ENCODE measurements around the gene STAT5B. TPM values are rescaled to one million over a fixed set of nuclear protein-coding genes. Genes with fewer than 3 reads are reported as not detected.
A peak's percentile ranks its signal among the peaks of the same experiment; 100 is the strongest.

STAT5B gene
- total RNA-seq, 2 donors from 2014 or later = 31.4 to 49.1 TPM

DNA sequence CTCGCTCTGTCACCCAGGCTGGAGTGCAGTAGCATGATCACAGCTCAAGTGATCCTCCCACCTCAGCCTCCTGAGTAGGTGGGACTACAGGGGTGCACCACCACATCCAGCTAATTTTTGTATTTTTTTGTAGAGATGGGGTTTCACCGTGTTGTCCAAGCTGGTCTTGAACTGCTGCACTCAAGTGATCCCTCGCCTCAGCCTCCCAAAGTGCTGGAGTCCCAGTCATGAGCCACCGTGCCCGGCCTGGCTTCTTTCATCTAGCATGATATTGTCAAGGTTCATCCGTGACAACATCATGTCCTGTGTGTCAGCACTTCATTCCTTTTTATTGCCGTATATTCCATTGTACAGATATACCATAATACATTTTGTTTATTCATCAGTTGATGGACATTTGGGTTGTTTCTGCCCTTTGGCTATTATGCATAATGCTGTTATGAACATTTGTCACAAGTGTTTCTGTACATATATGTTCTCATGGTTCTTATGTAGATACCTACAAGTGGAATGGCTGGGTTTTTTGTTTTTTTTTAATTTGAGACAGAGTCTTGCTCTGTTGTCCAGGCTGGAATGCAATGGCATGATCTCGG lies 78.5 kb downstream of the STAT5B start:
- no peaks in the 10 kb centered on the region for H3K9me3 ChIP-seq

DNA sequence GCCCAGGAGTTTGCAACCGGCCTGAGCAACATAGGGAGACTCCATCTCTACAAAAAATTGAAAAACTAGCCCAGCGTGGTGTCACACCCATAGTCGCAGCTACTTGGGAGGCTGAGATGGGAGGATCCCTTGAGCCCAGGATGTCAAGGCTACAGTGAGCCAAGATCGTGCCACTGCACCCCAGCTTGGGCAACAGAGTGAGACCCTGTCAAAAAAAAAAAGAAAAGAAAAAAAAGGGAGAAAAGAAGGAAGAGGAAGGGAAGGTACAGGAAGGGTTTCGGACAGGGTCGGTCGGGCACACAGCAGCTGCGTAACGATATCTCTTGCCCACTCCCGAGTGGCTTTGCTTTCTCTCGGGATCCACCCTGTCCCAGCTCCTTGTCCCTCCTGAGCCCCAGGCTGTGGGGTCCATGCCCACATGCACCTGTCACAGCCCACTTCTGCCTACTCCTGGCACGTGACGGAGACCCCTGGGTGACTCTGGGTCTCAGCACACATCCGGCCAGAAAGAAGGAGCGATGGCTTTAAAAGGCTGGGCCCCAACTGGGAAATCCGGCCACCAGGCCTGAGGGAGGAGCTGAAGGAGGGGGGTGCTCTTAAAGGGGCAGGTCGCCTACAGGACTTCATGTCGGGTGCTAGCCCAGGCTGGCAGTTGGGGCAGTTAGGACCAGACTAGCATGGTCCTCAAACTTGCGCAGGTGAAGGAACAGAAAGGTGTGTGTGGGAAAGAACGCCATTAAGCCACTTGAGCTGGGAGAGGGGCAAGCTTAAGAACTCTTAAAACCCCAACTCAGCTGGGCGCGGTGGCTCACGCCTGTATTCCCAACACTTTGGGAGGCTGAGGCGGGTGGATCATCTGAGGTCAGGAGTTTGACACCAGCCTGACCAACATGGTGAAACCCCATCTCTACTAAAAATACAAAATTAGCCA lies 82.0 kb downstream of the STAT5B start, which contains the start of gene GHDC:
GHDC (minus strand) TSS at position 526 of the 931 bp plus-strand sequence. CDS start 913 bp downstream, outside the sequence.
- H3K27me3 ChIP-seq = no peaks in the 10 kb centered on the region
- H3K4me3 ChIP-seq = peak within 1 kb of the TSS; percentile 48 to 78
- no peaks in the 10 kb centered on the region for H3K36me3 ChIP-seq
- peak within 1 kb of the TSS; percentile 68 to 84 for H3K27ac ChIP-seq
- peak; percentile 88 for DNase-seq (ENCODE audit: low spot score)
- H3K9me3 ChIP-seq = no peaks in the 10 kb centered on the region
- H3K4me1 ChIP-seq = peaks cover 0 to 18% of the 10 kb centered on the region in 2 donors
- TF ChIP-seq, protein P1, sequence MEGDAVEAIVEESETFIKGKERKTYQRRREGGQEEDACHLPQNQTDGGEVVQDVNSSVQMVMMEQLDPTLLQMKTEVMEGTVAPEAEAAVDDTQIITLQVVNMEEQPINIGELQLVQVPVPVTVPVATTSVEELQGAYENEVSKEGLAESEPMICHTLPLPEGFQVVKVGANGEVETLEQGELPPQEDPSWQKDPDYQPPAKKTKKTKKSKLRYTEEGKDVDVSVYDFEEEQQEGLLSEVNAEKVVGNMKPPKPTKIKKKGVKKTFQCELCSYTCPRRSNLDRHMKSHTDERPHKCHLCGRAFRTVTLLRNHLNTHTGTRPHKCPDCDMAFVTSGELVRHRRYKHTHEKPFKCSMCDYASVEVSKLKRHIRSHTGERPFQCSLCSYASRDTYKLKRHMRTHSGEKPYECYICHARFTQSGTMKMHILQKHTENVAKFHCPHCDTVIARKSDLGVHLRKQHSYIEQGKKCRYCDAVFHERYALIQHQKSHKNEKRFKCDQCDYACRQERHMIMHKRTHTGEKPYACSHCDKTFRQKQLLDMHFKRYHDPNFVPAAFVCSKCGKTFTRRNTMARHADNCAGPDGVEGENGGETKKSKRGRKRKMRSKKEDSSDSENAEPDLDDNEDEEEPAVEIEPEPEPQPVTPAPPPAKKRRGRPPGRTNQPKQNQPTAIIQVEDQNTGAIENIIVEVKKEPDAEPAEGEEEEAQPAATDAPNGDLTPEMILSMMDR (IDR thresholded peaks at IDR 0.05) = no peak

More for the DNA sequence above, 78.5 kb downstream of the STAT5B start:
- DNase-seq (ENCODE audit: low spot score) = no peak
- peaks cover 7% of the 10 kb centered on the region for H3K36me3 ChIP-seq
- H3K4me1 ChIP-seq = peaks cover 0 to 36% of the 10 kb centered on the region in 2 donors
- H3K4me3 ChIP-seq = no peak overlapping the region
- TF ChIP-seq, protein P1 (IDR thresholded peaks at IDR 0.05) = no peak
- H3K27me3 ChIP-seq = no peaks in the 10 kb centered on the region
- H3K27ac ChIP-seq = no peak overlapping the region

DNA sequence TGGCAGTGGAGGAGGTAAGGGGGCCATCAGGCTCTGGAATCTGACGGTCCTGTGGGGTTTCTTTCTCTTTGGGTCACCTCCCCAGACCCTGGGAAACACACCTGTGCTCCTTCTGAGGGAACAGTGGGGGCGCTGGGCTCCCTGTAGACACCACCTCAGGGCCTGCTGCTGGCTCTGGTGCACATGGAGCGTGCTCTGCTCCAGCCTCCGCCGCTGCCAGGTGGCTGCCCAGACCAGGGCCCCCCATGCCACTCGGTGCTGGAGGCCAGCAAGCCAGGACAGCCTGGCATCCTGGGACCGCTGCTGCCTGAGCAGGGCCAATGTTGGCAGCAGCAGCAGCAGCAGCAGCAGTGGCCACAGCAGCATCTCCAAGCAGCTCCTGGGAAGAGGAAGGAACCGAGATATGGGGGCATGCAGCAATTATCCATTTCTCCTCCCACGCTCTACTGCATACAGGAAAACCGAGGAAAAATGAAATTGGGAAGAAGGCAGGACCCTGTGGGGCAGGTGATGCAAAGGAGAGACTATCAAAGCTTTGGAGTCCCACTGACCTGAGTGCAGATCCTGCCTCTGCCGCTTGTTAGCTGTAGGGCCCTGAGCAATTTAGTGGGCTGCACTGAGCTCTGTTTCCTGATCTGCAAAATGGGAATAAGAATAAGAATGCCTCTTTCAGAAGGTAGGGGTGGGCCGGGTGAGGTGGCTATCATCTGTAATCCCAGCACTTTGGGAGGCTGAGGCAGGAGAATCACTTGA lies 82.8 kb downstream of the STAT5B start:
- H3K27me3 ChIP-seq = no peaks in the 10 kb centered on the region
- H3K27ac ChIP-seq = peak overlapping the region in 1 of 2 donors; percentile 84
- TF ChIP-seq, protein P1 (IDR thresholded peaks at IDR 0.05) = no peak
- peak overlapping the region; percentile 48 to 78 for H3K4me3 ChIP-seq
- no peaks in the 10 kb centered on the region for H3K9me3 ChIP-seq
- no peak for DNase-seq (ENCODE audit: low spot score)
- H3K4me1 ChIP-seq = peaks cover 0 to 18% of the 10 kb centered on the region in 2 donors
- H3K36me3 ChIP-seq = no peaks in the 10 kb centered on the region

DNA sequence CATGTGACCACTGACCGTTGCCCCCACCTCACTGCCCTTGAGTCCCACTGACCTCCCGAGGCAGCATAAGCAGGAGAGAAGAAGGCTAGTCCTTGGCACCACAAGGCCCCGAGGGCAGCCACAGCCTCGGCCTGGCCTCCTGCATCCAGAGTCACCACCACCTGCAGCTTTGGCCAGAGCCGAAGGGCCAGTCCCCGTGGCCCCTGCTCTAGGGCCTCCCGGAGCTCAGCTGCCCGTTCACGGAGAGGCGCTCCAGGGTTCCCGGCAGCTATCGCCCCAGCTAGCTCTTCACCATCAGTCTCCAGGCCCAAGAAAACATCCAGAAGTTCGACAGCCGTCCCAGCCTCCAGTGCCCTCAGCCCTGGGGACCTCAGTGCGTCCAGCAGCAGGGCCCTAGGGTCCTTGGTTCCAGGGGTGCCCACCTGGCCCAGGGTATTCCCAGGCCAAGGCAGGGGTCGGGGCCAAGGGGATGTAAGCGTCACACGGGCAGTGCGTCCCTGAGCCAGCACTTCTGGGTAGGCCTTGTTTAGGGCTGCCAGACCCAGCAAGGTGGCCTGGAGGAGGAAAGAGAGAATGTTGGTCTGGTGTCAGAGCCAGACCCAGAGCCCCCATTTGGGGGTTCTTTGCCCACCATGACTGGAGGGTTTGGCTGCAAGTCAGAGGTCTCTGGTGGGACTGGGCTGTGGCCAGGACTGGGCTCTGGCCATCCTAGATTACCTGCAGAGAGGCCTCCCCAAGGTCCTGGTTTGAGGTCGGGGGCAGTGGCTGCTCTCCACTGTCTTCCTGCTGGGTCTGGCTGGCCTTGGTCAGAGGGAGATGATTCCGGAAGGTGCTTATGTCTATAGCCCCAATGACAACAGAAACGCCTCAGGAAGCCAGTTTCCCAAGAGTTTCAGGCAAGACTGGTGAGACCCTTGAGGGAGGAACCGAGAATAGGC lies 83.7 kb downstream of the STAT5B start:
- peaks cover 0 to 18% of the 10 kb centered on the region in 2 donors for H3K4me1 ChIP-seq
- TF ChIP-seq, protein P1 (IDR thresholded peaks at IDR 0.05) = no peak
- no peak overlapping the region for H3K4me3 ChIP-seq

DNA sequence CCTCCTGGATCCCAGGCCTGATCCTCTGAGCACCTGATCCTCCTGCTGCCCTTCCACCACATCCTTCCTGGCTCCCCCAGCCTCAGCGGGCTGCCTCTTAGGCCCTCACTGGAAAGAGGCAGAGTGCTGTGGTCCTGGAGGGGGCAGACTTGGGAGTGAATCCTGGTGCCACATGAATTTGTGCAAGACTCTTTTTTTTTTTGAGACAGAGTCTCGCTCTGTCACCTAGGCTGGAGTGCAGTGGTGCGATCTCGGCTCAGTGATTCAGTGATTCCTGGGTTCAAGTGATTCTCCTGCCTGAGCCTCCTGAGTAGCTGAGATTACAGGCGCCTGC lies 84.9 kb downstream of the STAT5B start:
- no peak overlapping the region for H3K4me3 ChIP-seq
- TF ChIP-seq, protein P1 (IDR thresholded peaks at IDR 0.05) = no peak
- no peaks in the 10 kb centered on the region for H3K9me3 ChIP-seq
- no peaks in the 10 kb centered on the region for H3K36me3 ChIP-seq
- no peak overlapping the region for H3K27ac ChIP-seq
- DNase-seq (ENCODE audit: low spot score) = no peak
- H3K4me1 ChIP-seq = peaks cover 0 to 18% of the 10 kb centered on the region in 2 donors
- no peaks in the 10 kb centered on the region for H3K27me3 ChIP-seq

More for the DNA sequence above, 83.7 kb downstream of the STAT5B start:
- Histone ChIP-seq H3K9me3 (no peaks in the 10 kb centered on the region), H3K36me3 (no peaks in the 10 kb centered on the region), H3K27me3 (no peaks in the 10 kb centered on the region), H3K27ac (no peak overlapping the region)
- DNase-seq (ENCODE audit: low spot score) = no peak

Measured in right atrium auricular region (tissue), 2 donors.